ENCODE results near the gene COMTD1. TPM values are rescaled to one million over a fixed set of nuclear protein-coding genes. Genes with fewer than 3 reads are reported as not detected.
"Not testable (repeated sequence)": the region's sequence is repeated elsewhere in the genome, so short reads cannot be mapped to it uniquely, and the experiment has no call there.

The COMTD1 gene
- total RNA-seq, 3 donors from 2014 or later, result 30.0 to 35.1 (median 30.4) TPM

- Mint-ChIP-seq H3K27me3 (ENCODE audit: low read depth) (no peaks in the 10 kb centered on the region), H3K9me3 (no peaks in the 10 kb centered on the region), H3K4me3 (peak overlapping the region; percentile 93), H3K4me1 (ENCODE audit: low read depth) (peaks cover 39% of the 10 kb centered on the region), H3K36me3 (ENCODE audit: insufficient read depth) (peaks cover 23% of the 10 kb centered on the region)
- ATAC-seq (no peak), DNase-seq (no peak)
Measured at GRCh38 chr10:75212343-75212742, 23.4 kb downstream of the COMTD1 start.

DNA sequence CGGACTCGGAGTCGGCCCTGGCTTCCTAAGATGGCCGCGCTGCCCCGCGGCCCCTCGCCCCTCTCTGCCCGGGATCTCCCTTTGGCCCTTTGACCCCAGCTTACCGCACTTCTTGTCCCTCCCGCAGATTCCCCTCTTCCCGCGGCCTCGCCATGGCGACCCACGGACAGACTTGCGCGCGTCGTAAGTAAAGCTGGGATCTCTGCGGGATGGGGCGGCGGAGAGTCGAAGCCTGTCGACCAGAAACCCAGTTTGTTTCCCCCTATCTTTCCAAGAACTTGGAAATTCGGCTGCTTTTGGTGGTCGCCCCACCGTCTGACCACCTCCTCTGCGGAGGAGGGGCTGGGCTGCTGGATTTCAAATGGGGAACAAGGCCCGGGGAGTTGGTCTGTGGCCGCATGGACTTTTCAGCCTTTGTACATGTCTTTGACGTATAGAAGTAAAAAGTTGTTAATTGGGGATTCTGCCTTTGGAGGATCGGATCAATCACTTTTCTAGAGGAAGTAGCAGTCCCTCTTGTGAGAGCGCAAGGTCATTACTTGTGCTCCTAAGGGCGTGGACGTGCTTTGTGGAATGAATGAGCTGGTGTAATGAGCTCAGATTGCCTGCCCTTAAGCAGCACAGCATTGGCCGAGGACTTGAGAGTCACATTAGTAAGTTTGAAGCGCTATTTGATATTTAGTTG, 24.6 kb downstream of the COMTD1 start:
- Mint-ChIP-seq H3K4me1 (ENCODE audit: low read depth) (peaks cover 33% of the 10 kb centered on the region), H3K27me3 (ENCODE audit: low read depth) (no peaks in the 10 kb centered on the region), H3K4me3 (peak overlapping the region; percentile 93), H3K36me3 (ENCODE audit: insufficient read depth) (peaks cover 16% of the 10 kb centered on the region), H3K9me3 (no peaks in the 10 kb centered on the region)
- ATAC-seq (peak in 1 of 2 donors; percentile 15), DNase-seq (peak; percentile 24)

DNA sequence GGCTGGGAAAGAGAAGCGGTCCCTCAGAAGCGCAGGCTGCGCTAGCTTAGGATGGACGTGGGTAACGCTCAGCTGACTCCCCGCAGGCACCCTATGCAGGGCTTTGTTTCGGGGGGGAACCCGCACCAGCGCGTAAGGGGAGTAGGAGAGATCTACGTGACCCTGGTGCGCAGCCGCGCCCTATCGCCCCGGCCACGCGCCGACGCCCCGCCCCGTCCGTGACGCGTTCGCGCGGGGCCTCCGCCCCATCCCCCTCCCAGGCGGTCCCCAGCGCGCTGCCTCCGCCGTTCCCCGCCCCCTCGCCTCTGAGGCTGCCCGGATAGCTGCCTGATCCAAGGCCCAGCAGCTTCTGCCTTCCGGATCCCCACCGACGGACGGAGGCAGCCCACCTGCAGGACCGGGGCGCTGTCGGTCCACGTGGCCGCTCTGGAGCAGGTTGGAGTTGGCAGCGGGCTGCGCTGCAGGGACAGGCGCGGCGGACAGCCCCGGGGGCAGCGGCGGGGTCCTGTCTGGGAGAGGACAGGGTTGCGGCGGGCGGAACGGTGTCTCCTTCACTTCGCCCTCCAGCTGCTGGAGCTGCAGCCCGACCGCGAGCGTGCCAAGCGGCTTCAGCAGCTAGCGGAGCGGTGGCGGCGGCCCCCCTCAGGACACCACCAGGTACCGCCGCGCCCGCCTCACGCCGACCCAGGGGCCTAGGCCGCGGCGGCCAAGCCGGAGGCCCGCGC, 25.3 kb downstream of the COMTD1 start, which contains the start of gene VDAC2:
Gene VDAC2 (plus strand): TSS at position 515 of the 725 bp plus-strand sequence. CDS start 363 bp downstream, outside the sequence.
- DNase-seq (peak; percentile 95), ATAC-seq (peak; percentile 88 to 89)
- H3K4me1 Mint-ChIP-seq (ENCODE audit: low read depth), result peaks cover 29% of the 10 kb centered on the region
- H3K4me3 Mint-ChIP-seq, result peak within 1 kb of the TSS; percentile 93
- peaks cover 13% of the 10 kb centered on the region for H3K36me3 Mint-ChIP-seq (ENCODE audit: insufficient read depth)
- H3K9me3 Mint-ChIP-seq, result no peaks in the 10 kb centered on the region
- H3K27me3 Mint-ChIP-seq (ENCODE audit: low read depth), result no peaks in the 10 kb centered on the region

DNA sequence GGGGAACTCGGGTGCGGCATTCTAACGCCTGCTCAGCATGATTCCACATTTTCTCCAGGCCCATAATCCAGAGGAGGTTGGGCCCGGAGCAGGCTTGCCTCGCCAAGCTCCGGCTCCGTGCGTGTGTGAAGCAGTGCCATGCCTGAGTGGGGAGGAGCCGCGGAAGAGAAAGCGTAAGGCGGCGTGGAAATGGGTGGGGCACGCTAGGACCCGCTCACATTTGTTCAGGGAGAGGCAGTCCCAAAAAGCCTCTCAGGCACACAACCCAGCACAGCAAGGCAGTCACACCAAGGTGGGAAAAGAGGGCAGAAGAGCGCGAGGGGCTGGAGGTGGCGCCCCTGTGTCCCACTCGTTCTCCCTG, 25.9 kb downstream of the COMTD1 start:
- ATAC-seq, result peak; percentile 70
- Mint-ChIP-seq H3K9me3 (no peaks in the 10 kb centered on the region), H3K4me1 (ENCODE audit: low read depth) (peaks cover 29% of the 10 kb centered on the region), H3K4me3 (peak overlapping the region; percentile 93), H3K36me3 (ENCODE audit: insufficient read depth) (peaks cover 13% of the 10 kb centered on the region), H3K27me3 (ENCODE audit: low read depth) (no peaks in the 10 kb centered on the region)
- DNase-seq, result peak; percentile 77

DNA sequence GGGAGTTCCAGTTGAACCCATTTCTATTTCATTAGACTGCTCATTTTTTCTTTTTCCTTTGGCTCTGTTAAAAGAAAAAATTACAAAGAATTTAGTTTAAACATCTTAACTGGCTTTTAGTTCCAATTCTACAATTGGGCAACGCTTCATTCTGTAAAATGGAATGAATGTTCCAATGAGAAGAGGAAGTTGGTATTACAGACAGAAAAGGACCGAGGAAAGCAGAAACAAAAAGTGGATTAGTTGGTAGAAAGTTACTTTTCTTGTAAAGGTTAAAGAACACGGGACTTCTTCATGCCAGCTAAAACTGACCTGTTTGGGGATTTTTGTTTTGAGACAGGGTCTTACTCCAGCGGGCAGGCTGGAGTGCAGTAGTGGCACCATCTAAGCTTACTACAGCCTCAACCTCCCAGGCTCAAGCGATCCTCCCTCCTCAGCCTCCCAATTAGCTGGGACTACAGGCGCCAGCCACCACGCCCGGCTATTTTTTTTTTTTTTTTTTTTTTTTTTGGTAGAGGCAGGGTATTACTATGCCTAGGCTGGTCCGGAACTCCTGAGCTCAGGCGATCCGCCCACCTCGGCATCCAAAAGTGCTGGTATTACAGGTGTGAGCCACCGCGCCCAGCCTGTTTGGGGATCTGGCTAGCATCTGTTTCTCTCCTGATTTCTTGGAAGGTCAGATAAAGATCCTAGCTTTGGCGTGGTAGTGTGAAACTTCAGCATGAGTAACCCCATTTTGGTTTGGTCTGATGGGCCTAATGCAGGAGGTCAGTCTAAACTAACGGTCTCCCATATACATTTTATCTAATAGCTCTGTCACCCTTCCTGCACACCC, 26.5 kb downstream of the COMTD1 start:
- Mint-ChIP-seq H3K27me3 (ENCODE audit: low read depth) (no peaks in the 10 kb centered on the region), H3K36me3 (ENCODE audit: insufficient read depth) (peaks cover 13% of the 10 kb centered on the region), H3K4me3 (peak overlapping the region; percentile 93), H3K4me1 (ENCODE audit: low read depth) (peaks cover 29% of the 10 kb centered on the region), H3K9me3 (no peaks in the 10 kb centered on the region)
- ATAC-seq (no peak), DNase-seq (no peak)

GRCh38 chr10:75208181-75208580, 27.6 kb downstream of the COMTD1 start:
- Mint-ChIP-seq H3K9me3 (no peaks in the 10 kb centered on the region), H3K4me1 (ENCODE audit: low read depth) (peaks cover 26% of the 10 kb centered on the region), H3K36me3 (ENCODE audit: insufficient read depth) (peaks cover 9% of the 10 kb centered on the region), H3K4me3 (no peak overlapping the region), H3K27me3 (ENCODE audit: low read depth) (no peaks in the 10 kb centered on the region)
- DNase-seq (no peak), ATAC-seq (no peak)

DNA sequence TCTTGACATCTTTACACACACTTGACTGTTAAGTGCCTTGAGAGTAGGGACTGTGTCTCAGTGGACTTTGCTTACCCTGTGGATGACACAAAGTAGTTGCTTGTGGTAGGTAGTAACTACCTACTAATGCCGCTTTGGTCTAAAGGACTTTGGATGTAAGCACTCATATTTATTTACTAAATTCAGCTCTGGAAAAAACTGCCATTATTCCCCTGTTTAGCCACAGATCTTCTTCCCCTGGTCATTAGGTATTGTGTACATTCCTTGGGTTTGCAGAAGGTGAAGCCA, 28.0 kb downstream of the COMTD1 start:
- Mint-ChIP-seq H3K4me1 (ENCODE audit: low read depth) (peaks cover 24% of the 10 kb centered on the region), H3K36me3 (ENCODE audit: insufficient read depth) (peaks cover 11% of the 10 kb centered on the region), H3K27me3 (ENCODE audit: low read depth) (no peaks in the 10 kb centered on the region), H3K9me3 (no peaks in the 10 kb centered on the region), H3K4me3 (no peak overlapping the region)
- ATAC-seq (no peak), DNase-seq (no peak)

- no peak for ATAC-seq
- no peaks in the 10 kb centered on the region for H3K9me3 Mint-ChIP-seq
- DNase-seq, result no peak
- H3K36me3 Mint-ChIP-seq (ENCODE audit: insufficient read depth), result peaks cover 9% of the 10 kb centered on the region
- H3K4me3 Mint-ChIP-seq, result no peak overlapping the region
- peaks cover 19% of the 10 kb centered on the region for H3K4me1 Mint-ChIP-seq (ENCODE audit: low read depth)
- no peaks in the 10 kb centered on the region for H3K27me3 Mint-ChIP-seq (ENCODE audit: low read depth)
Measured at GRCh38 chr10:75207079-75207856, 28.5 kb downstream of the COMTD1 start.

- not testable (repeated sequence) for DNase-seq; H3K36me3 Mint-ChIP-seq (ENCODE audit: insufficient read depth); ATAC-seq; H3K27me3 Mint-ChIP-seq (ENCODE audit: low read depth); H3K9me3 Mint-ChIP-seq; H3K4me3 Mint-ChIP-seq
- H3K4me1 Mint-ChIP-seq (ENCODE audit: low read depth), result peaks cover 13% of the 10 kb centered on the region
Measured at GRCh38 chr10:75206638-75207037, 29.1 kb downstream of the COMTD1 start.

DNA sequence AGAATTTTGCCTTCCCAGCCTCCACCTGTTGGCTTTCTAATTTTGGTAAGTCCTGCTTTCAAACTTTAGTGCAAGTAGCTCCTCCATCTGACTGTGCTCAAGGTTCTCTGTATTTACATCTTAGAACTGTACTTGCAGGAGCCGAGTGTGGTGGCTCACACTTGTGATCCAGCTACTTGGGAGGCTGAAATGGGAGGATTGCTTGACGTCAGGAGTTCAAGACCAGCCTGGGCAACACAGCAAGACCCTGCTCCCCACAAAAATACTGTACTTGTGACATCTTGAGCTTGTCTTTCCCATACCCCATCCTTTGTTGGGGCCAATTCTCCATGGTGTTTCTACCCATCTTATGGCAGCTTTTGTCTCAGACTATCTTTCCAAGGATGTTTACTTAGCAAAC, 29.8 kb downstream of the COMTD1 start:
- Mint-ChIP-seq H3K4me1 (ENCODE audit: low read depth) (peaks cover 10% of the 10 kb centered on the region), H3K4me3 (no peak overlapping the region), H3K9me3 (no peaks in the 10 kb centered on the region), H3K36me3 (ENCODE audit: insufficient read depth) (peaks cover 2% of the 10 kb centered on the region), H3K27me3 (ENCODE audit: low read depth) (no peaks in the 10 kb centered on the region)
- no peak for ATAC-seq
- DNase-seq, result no peak

DNA sequence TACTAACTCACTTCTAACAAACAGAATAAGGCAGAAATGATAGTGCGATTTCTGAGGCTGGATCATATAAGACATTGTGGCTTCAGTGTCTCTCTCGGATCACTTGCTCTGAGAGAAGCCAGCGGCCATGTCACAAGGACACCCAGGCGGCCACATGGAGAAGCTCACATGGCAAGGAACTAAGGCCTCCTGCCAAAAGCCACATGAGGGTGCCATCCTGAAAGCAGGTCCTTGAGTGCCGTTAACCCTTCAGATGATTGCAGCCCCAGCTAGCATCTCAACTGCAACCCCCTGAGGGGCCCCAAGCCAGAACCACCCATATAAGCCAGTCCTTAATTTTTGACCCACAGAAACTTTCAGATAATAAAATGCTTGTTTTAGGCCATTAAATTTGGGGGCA, 32.0 kb downstream of the COMTD1 start:
- DNase-seq, result no peak
- H3K9me3 Mint-ChIP-seq, result no peaks in the 10 kb centered on the region
- peaks cover 5% of the 10 kb centered on the region for H3K4me1 Mint-ChIP-seq (ENCODE audit: low read depth)
- H3K36me3 Mint-ChIP-seq (ENCODE audit: insufficient read depth), result peaks cover 2% of the 10 kb centered on the region
- no peaks in the 10 kb centered on the region for H3K27me3 Mint-ChIP-seq (ENCODE audit: low read depth)
- no peak overlapping the region for H3K4me3 Mint-ChIP-seq
- ATAC-seq, result no peak

DNA sequence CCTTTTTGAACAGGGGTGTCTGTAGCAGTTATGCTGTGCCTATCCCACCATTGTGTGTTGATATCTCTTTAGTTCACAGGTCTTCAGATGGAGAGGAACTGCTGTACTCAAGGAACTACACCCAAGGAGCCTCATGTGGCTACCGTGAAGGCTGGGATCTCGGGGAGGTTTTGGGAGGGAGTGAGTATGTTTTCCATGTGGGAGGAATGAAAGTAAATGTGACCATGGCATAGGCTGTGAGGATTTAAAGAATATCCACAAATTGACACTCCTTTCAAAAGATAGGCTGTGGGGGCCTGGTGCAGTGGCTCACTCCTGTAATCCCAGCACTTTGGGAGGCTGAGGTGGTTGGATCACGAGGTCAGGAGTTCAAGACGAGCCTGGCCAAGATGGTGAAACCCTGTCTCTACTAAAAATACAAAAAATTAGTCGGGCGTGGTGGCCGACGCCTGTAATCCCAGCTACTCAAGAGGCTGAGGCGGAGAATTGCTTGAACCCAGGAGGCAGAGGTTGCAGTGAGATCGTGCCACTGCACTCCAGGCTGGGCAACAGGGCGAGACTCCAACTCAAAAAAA, 32.6 kb downstream of the COMTD1 start:
- not testable (repeated sequence) for H3K27me3 Mint-ChIP-seq (ENCODE audit: low read depth); ATAC-seq; H3K4me3 Mint-ChIP-seq; H3K36me3 Mint-ChIP-seq (ENCODE audit: insufficient read depth); H3K4me1 Mint-ChIP-seq (ENCODE audit: low read depth); H3K9me3 Mint-ChIP-seq; DNase-seq

- no peaks in the 10 kb centered on the region for H3K9me3 Mint-ChIP-seq
- no peak for DNase-seq
- H3K4me1 Mint-ChIP-seq (ENCODE audit: low read depth), result no peaks in the 10 kb centered on the region
- ATAC-seq, result no peak
- H3K36me3 Mint-ChIP-seq (ENCODE audit: insufficient read depth), result peaks cover 2% of the 10 kb centered on the region
- H3K4me3 Mint-ChIP-seq, result no peak overlapping the region
- H3K27me3 Mint-ChIP-seq (ENCODE audit: low read depth), result no peaks in the 10 kb centered on the region
Measured at GRCh38 chr10:75202321-75203045, 33.3 kb downstream of the COMTD1 start.

All from activated T-cell treated with anti-CD3 and anti-CD28 coated beads, Interleukin-2, amount 50 U/mL, for 4 hours (primary cell).